HAP-1 (cell line): ENCODE measurements around the gene TUT1.

Experiments used
- DNase-seq, 2 experiments: peaks; one replicate each; pipeline ENCODE4 v3.0.0-alpha.2; 2016 to 2020; ENCODE audit warnings: low spot score in 2 of 2
- H3K27me3 ChIP-seq: fragments of 250-450 bp; sonication (Bioruptor Pico); 2 replicates; pipeline ENCODE4 v1.5.1; 2020; ENCODE audit warnings: low read depth, mild to moderate bottlenecking, moderate library complexity
- H3K36me3 ChIP-seq: fragments of 250-450 bp; sonication (Bioruptor Pico); replicated peaks from 2 replicates; pipeline ENCODE4 v1.5.1; 2020; ENCODE audit warnings: mild to moderate bottlenecking
- H3K4me1 ChIP-seq: fragments of 250-450 bp; sonication (Bioruptor Pico); 2 replicates; pipeline ENCODE4 v1.5.1; 2020; ENCODE audit warnings: mild to moderate bottlenecking
- H3K4me3 ChIP-seq: fragments of 250-450 bp; sonication (Bioruptor Pico); 2 replicates; pipeline ENCODE4 v1.5.1; 2020; ENCODE audit warnings: mild to moderate bottlenecking, moderate library complexity
- H3K9me3 ChIP-seq: fragments of 250-450 bp; sonication (Bioruptor Pico); 2 replicates; pipeline ENCODE4 v1.5.1; 2020; ENCODE audit warnings: mild to moderate bottlenecking, moderate library complexity
- in situ Hi-C: fragments of 300-500 bp; cut with MboI; formaldehyde crosslinking; loops from 3 replicates; pipeline ENCODE4 v1.14.3; 2020; ENCODE audit warnings: low sequenced_read_pairs, inconsistent platforms, mixed read lengths

The TUT1 gene

DNA sequence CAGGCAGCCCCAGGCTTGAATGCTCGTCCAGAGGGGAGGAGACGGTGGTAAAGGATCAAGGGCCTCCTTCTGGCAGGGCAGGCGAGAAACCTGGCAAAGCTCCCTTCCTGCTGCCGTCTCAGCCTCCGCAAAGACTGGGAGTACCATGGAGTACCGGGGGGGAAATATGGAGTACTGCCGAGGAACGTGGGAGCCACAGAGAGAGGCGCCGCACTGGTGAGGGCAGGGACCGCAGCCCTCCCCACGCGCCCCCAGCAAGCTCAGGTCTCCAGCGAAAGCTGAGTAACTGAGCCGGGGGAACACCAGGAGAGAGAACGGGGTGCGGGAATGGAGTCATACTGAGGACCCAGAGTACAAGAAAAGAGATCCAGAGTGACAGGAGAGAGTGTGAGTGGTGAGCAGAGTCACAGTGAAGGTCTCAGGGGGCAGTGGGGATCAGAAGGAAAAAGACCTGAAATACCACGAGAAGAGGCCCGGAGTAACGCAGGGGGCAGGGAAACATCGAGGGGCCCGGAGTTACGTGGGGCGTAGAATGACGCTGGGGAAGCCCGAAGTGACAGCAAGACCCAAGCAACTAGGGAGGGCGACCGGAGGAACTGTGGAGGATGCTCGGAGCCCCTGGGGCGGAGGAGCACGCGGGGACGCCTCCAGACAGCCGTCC is 20.5 kb upstream of the TUT1 start:
- in situ Hi-C loops: no loop called here
- Histone ChIP-seq H3K4me1 (peaks cover 6% of the 10 kb centered on the region), H3K27me3 (no peaks in the 10 kb centered on the region), H3K9me3 (no peaks in the 10 kb centered on the region), H3K36me3 (peaks cover 33% of the 10 kb centered on the region), H3K4me3 (peak overlapping the region; percentile 50)
- peak in 1 of 2 experiments; percentile 52 for DNase-seq

GRCh38 chr11:62610814-62611704 is 19.7 kb upstream of the TUT1 start:
- peaks cover 6% of the 10 kb centered on the region for H3K4me1 ChIP-seq
- in situ Hi-C loops: no loop called here
- H3K4me3 ChIP-seq: peak overlapping the region; percentile 50
- H3K27me3 ChIP-seq: no peaks in the 10 kb centered on the region
- no peak for DNase-seq
- peaks cover 30% of the 10 kb centered on the region for H3K36me3 ChIP-seq
- no peaks in the 10 kb centered on the region for H3K9me3 ChIP-seq

DNA sequence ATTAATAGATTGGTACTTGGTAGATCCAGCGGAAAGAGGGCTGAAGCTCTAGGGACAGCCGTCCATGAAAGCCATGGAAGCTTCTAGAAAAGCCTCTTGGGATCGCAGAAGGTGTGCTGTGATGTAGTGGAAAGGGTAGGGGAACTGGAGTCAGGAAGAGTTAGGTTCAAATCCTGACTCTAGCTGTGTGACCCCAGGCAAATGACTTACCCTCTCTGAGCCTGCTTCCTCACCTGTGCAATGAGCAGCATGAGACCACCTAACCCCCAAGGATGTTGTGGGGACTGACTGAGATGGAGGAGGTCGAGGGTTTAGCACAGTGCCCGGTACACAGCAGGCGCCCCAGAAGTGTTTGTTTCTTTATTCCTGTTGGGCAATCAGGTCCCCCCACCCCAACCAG is 19.1 kb upstream of the TUT1 start:
- DNase-seq: no peak
- no peak overlapping the region for H3K4me3 ChIP-seq
- H3K9me3 ChIP-seq: no peaks in the 10 kb centered on the region
- in situ Hi-C loops: no loop called here
- H3K27me3 ChIP-seq: no peaks in the 10 kb centered on the region
- H3K4me1 ChIP-seq: peaks cover 6% of the 10 kb centered on the region
- H3K36me3 ChIP-seq: peaks cover 34% of the 10 kb centered on the region

GRCh38 chr11:62608776-62609175 is 17.5 kb upstream of the TUT1 start:
- H3K36me3 ChIP-seq: peaks cover 45% of the 10 kb centered on the region
- H3K4me1 ChIP-seq: peaks cover 6% of the 10 kb centered on the region
- H3K27me3 ChIP-seq: no peaks in the 10 kb centered on the region
- no peak overlapping the region for H3K4me3 ChIP-seq
- no peak for DNase-seq
- in situ Hi-C loops: no loop called here
- H3K9me3 ChIP-seq: no peaks in the 10 kb centered on the region

DNA sequence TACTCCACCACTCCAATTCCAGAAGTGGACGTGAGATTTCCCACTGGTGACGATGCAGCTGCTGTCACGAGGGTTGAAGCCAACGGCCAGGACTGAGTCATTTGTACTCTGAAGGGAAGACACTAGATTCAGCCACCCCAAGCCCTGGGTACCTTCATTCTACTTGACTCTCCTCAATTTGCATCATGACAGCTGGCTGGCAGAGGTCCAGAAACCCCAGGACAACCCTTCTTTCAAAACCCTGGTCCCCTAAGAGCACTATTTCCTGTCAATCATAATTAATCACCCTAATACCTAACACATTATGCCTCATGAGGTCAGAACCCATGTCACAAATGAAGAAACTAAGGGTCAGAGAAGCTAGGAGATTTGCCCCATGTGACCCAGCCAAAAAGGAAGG is 16.4 kb upstream of the TUT1 start:
- DNase-seq: no peak
- in situ Hi-C loops: no loop called here
- no peak overlapping the region for H3K4me3 ChIP-seq
- peaks cover 6% of the 10 kb centered on the region for H3K4me1 ChIP-seq
- no peaks in the 10 kb centered on the region for H3K9me3 ChIP-seq
- H3K36me3 ChIP-seq: peaks cover 55% of the 10 kb centered on the region
- no peaks in the 10 kb centered on the region for H3K27me3 ChIP-seq

GRCh38 chr11:62605902-62606301 is 14.6 kb upstream of the TUT1 start:
- no peaks in the 10 kb centered on the region for H3K27me3 ChIP-seq
- peaks cover 65% of the 10 kb centered on the region for H3K36me3 ChIP-seq
- in situ Hi-C loops: no loop called here
- H3K4me3 ChIP-seq: no peak overlapping the region
- DNase-seq: no peak
- peaks cover 8% of the 10 kb centered on the region for H3K4me1 ChIP-seq
- H3K9me3 ChIP-seq: no peaks in the 10 kb centered on the region

DNA sequence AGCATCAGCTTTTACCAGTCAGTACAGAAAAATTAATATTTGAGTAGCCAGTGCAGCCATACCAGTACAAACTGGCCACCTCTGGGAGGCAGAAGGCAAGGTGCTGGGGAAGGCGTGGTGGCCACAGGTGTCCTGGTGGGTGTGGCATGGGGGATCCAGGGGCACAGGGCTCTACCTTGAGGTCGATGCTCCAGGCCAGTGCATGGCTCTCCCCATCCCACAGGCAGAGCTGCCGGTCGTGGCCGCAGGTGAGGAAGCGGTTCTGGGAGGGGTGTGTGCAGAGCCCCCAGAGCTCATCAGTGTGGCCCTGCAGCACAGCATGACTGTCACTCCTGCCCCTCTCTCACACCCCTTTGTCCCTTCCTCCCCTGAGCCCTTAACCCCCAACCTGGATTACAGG is 14.1 kb upstream of the TUT1 start:
- Histone ChIP-seq H3K9me3 (no peaks in the 10 kb centered on the region), H3K4me3 (no peak overlapping the region), H3K27me3 (no peaks in the 10 kb centered on the region), H3K4me1 (peaks cover 7% of the 10 kb centered on the region; the same call in 1 of the 2 replicates), H3K36me3 (peaks cover 64% of the 10 kb centered on the region)
- in situ Hi-C loops: no loop called here
- DNase-seq: no peak

DNA sequence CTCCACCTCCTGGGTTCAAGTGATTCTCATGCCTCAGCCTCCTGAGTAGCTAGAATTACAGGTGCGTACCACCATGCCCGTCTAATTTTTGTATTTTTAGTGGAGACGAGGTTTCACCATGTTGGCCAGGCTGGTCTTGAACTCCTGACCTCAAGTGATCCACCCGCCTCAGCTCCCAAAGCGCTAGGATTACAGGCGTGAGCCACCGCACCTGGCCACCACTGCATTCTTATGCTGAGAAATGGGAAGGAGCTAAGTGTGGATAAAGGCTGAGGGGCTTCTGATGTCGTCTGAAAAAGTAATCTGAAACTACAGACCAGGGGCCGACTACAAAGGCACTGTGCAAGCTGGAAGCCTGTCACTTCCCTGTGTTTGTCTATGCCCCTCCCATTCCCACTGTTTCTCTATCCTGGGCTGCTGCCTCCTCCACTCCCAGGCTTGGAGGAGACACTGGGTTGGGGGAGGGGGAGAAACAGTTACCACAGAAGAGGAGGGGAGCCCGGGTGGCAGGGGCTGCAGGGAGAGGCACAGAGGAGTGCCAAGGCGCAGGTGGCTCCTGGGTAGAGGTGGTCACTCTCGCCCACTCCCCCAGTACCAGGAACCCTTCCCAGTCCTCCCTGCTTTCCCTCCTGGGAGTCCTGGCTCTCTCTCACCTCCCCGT is 13.3 kb upstream of the TUT1 start:
- Histone ChIP-seq H3K4me3 (no peak overlapping the region), H3K4me1 (peaks cover 13% of the 10 kb centered on the region), H3K27me3 (no peaks in the 10 kb centered on the region), H3K36me3 (peaks cover 62% of the 10 kb centered on the region), H3K9me3 (no peaks in the 10 kb centered on the region)
- in situ Hi-C loops: no loop called here
- DNase-seq: peak in 1 of 2 experiments; percentile 42

GRCh38 chr11:62603776-62604299 is 12.5 kb upstream of the TUT1 start:
- Histone ChIP-seq H3K9me3 (no peaks in the 10 kb centered on the region), H3K4me1 (peaks cover 18% of the 10 kb centered on the region), H3K4me3 (no peak overlapping the region), H3K36me3 (peaks cover 62% of the 10 kb centered on the region), H3K27me3 (no peaks in the 10 kb centered on the region)
- no peak for DNase-seq
- in situ Hi-C loops: no loop called here

GRCh38 chr11:62603072-62603408 is 11.7 kb upstream of the TUT1 start:
- Histone ChIP-seq H3K36me3 (peaks cover 64% of the 10 kb centered on the region), H3K27me3 (no peaks in the 10 kb centered on the region), H3K4me1 (peaks cover 19% of the 10 kb centered on the region), H3K9me3 (no peaks in the 10 kb centered on the region), H3K4me3 (no peak overlapping the region)
- no peak for DNase-seq
- in situ Hi-C loops: no loop called here

GRCh38 chr11:62602141-62603071 is 11.1 kb upstream of the TUT1 start:
- in situ Hi-C loops: no loop called here
- H3K9me3 ChIP-seq: no peaks in the 10 kb centered on the region
- DNase-seq: peak; percentile 44 to 72
- peaks cover 19% of the 10 kb centered on the region for H3K4me1 ChIP-seq
- H3K4me3 ChIP-seq: peak overlapping the region; percentile 96
- peaks cover 66% of the 10 kb centered on the region for H3K36me3 ChIP-seq
- no peaks in the 10 kb centered on the region for H3K27me3 ChIP-seq

GRCh38 chr11:62601372-62602140 is 10.2 kb upstream of the TUT1 start, which contains the start of gene MTA2:
Gene MTA2, minus strand, starts transcription at chr11:62601865. Its CDS starts 415 bp downstream, at chr11:62601450.
- DNase-seq: peak; percentile 96 to 99
- H3K9me3 ChIP-seq: no peaks in the 10 kb centered on the region
- in situ Hi-C loops: no loop called here
- H3K36me3 ChIP-seq: peaks cover 75% of the 10 kb centered on the region
- H3K27me3 ChIP-seq: no peaks in the 10 kb centered on the region
- peak within 1 kb of the TSS; percentile 96 for H3K4me3 ChIP-seq
- peaks cover 19% of the 10 kb centered on the region for H3K4me1 ChIP-seq
